Neuronal stem cell (in vitro differentiated cells): Measurements from ENCODE around the gene SIX5.
"Not testable (repeated sequence)": the region's sequence is repeated elsewhere in the genome, so short reads cannot be mapped to it uniquely, and the experiment has no call there.

Source experiments
- DNase-seq: peaks from one replicate; pipeline ENCODE4 v3.0.0-alpha.2; 2013; ENCODE audit warnings: low spot score
- H2AFZ ChIP-seq: one replicate; pipeline ENCODE4 v1.6.1; 2013; ENCODE audit warnings: mild to moderate bottlenecking, low read length, inconsistent platforms
- H2AK5ac ChIP-seq: 2 replicates; pipeline ENCODE4 v1.6.1; 2013; ENCODE audit warnings: low read depth, mild to moderate bottlenecking, inconsistent platforms, low read length, moderate library complexity, mixed read lengths
- H2BK120ac ChIP-seq: 2 replicates; pipeline ENCODE4 v1.6.1; 2013; ENCODE audit warnings: low read depth, mild to moderate bottlenecking, inconsistent platforms, low read length, moderate library complexity, mixed read lengths
- H2BK12ac ChIP-seq: one replicate; pipeline ENCODE4 v1.6.1; 2013; ENCODE audit warnings: low read length, inconsistent platforms
- H2BK15ac ChIP-seq: 2 replicates; pipeline ENCODE4 v1.6.1; 2013; ENCODE audit warnings: mild to moderate bottlenecking, low read length, inconsistent platforms, mixed read lengths
- H2BK5ac ChIP-seq: one replicate; pipeline ENCODE4 v1.6.1; 2013; ENCODE audit warnings: inconsistent platforms, mild to moderate bottlenecking, low read length, moderate library complexity
- H3K14ac ChIP-seq: one replicate; pipeline ENCODE4 v1.6.1; 2013; ENCODE audit warnings: low read length, inconsistent platforms
- H3K18ac ChIP-seq: 2 replicates; pipeline ENCODE4 v1.6.1; 2013; ENCODE audit warnings: low read length, inconsistent platforms
- H3K23ac ChIP-seq: 2 replicates; pipeline ENCODE4 v1.6.1; 2013; ENCODE audit warnings: low read depth, mild to moderate bottlenecking, mixed read lengths, low read length, inconsistent platforms; ENCODE audit not compliant: poor library complexity
- H3K27ac ChIP-seq: replicated peaks from 3 replicates; pipeline ENCODE4 v1.5.1; 2013; ENCODE audit warnings: low read length, inconsistent platforms
- H3K27me3 ChIP-seq, 3 experiments: 2 replicates each; pipeline ENCODE4 v1.6.1; 2013; ENCODE audit warnings: low read length in 3 of 3, mild to moderate bottlenecking in 2 of 3, inconsistent platforms in 1 of 3, low read depth in 1 of 3, mixed read lengths in 1 of 3, moderate library complexity in 1 of 3; ENCODE audit not compliant: control insufficient read depth in 3 of 3, insufficient read depth in 3 of 3
- H3K36me3 ChIP-seq, 2 donors: replicated peaks in 1 of 2; 2 replicates each; pipeline ENCODE4 v1.6.1; 2013; ENCODE audit warnings: low read length in 2 of 2; ENCODE audit not compliant: control insufficient read depth in 2 of 2, insufficient read depth in 2 of 2
- H3K4ac ChIP-seq: 2 replicates; pipeline ENCODE4 v1.6.1; 2013; ENCODE audit warnings: inconsistent platforms, mild to moderate bottlenecking, low read length, moderate library complexity
- H3K4me1 ChIP-seq, 2 donors: 1 replicate in 1 of 2; 2 replicates in 1 of 2; pipeline ENCODE4 v1.6.1; 2013; ENCODE audit warnings: low read length in 2 of 2, low read depth in 1 of 2; ENCODE audit not compliant: control insufficient read depth in 2 of 2, insufficient read depth in 1 of 2
- H3K4me2 ChIP-seq: one replicate; pipeline ENCODE4 v1.6.1; 2013; ENCODE audit warnings: mild to moderate bottlenecking, low read length, inconsistent platforms; ENCODE audit not compliant: insufficient read depth, poor library complexity, severe bottlenecking
- H3K4me3 ChIP-seq, 2 donors: 2 replicates each; pipeline ENCODE4 v1.5.1; 2013; ENCODE audit warnings: low read length in 2 of 2, mild to moderate bottlenecking in 2 of 2, inconsistent platforms in 1 of 2, moderate library complexity in 1 of 2
- H3K79me1 ChIP-seq: one replicate; pipeline ENCODE4 v1.6.1; 2013; ENCODE audit warnings: low read depth, mild to moderate bottlenecking, inconsistent platforms, low read length, moderate library complexity
- H3K9ac ChIP-seq: one replicate; pipeline ENCODE4 v1.6.1; 2013; ENCODE audit warnings: mild to moderate bottlenecking, low read depth, low read length, inconsistent platforms; ENCODE audit not compliant: poor library complexity
- H3K9me3 ChIP-seq, 2 donors: replicated peaks in 1 of 2; 2 replicates each; pipeline versions ENCODE3 to v1.6.1; 2013; ENCODE audit warnings: low read length in 2 of 2, mild to moderate bottlenecking in 2 of 2, inconsistent platforms in 1 of 2, low read depth in 1 of 2, mixed read lengths in 1 of 2, moderate library complexity in 1 of 2; ENCODE audit not compliant: control insufficient read depth in 2 of 2, insufficient read depth in 1 of 2
- H4K8ac ChIP-seq: one replicate; pipeline ENCODE4 v1.6.1; 2013; ENCODE audit warnings: low read depth, mild to moderate bottlenecking, inconsistent platforms, low read length, moderate library complexity
- H4K91ac ChIP-seq: one replicate; pipeline ENCODE4 v1.6.1; 2013; ENCODE audit warnings: low read length, low read depth, mild to moderate bottlenecking, inconsistent platforms; ENCODE audit not compliant: poor library complexity
- WGBS, 2 donors: extraction: QIAGEN DNeasy Blood & Tissue Kit; methylation state at CpG; one replicate each; pipeline ENCODE4 v1.1.7; 2013; ENCODE audit warnings: missing lambda C conversion rate in 2 of 2, mixed read lengths in 1 of 2; ENCODE audit not compliant: insufficient read length in 2 of 2, insufficient replicate concordance in 1 of 2; ENCODE audit errors: extremely low coverage in 2 of 2; 5-methylcytosine and 5-hydroxymethylcytosine counted together

SIX5 gene

DNA sequence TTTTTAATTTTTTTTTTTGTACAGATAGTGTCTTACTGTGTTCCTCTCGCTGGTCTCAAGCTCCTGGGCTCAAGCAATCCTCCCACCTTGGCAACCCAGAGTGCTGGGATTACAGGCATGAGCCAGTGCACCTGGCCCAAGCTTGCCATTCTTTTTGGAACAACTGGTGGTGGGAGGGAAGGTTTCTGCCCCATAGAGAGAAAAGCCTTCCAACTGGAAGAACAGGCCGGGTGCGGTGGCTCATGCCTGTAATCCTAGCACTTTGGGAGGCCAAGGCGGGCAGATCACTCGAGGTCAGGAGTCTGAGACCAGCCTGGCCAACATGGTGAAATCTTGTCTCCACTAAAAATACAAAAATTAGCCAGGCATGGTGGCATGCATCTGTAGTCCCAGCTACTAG, 30.5 kb upstream of the SIX5 start:
- not testable (repeated sequence) for H2AFZ ChIP-seq, H2BK120ac ChIP-seq, H3K79me1 ChIP-seq, DNase-seq, H3K14ac ChIP-seq, H4K91ac ChIP-seq, H2BK12ac ChIP-seq, H3K23ac ChIP-seq, H2BK5ac ChIP-seq, H3K18ac ChIP-seq, H3K27me3 ChIP-seq, H3K4ac ChIP-seq, H3K4me2 ChIP-seq, H4K8ac ChIP-seq, H3K4me1 ChIP-seq, H3K4me3 ChIP-seq, H3K9ac ChIP-seq, H3K9me3 ChIP-seq, H3K27ac ChIP-seq, H2AK5ac ChIP-seq, H2BK15ac ChIP-seq, H3K36me3 ChIP-seq
- WGBS, 2 donors, result no CpG with 5 or more reads among the region's 5 CpGs

DNA sequence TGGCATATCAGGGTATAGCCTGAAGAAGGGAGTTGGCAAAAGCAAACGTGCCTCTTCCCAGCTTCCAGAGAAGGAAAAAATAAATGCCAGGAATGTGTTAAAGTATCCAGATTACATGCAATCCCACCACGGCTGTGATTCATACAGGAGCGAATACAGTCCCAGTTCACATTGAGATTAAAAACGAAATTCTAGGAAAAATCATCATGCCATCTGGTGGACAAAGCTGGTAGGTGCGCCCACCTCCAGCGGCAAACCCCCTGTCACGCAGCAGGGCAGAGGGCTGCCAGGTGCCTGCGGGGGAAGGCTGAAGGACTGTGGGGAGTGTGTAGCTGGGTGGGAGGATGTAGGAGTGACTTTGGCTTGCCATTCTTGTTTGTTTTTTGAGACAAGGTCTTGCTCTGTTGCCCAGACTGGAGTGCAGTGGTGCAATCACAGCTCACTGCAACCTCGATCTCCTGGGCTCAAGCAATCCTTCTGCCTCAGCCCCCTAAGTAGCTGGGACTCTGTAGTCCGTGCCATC, 30.0 kb upstream of the SIX5 start:
- Histone ChIP-seq H2BK15ac (no peak overlapping the region), H3K4me1 (peaks cover 4 to 5% of the 10 kb centered on the region in 2 donors), H2BK5ac (no peak overlapping the region), H2BK120ac (no peak overlapping the region), H3K18ac (no peak overlapping the region), H3K4ac (no peak overlapping the region), H3K79me1 (no peaks in the 10 kb centered on the region), H4K8ac (no peak overlapping the region), H3K4me3 (no peak overlapping the region), H2AK5ac (no peak overlapping the region), H2AFZ (peak overlapping the region; percentile 58), H3K36me3 (no peaks in the 10 kb centered on the region), H3K4me2 (no peak overlapping the region), H3K27ac (no peak overlapping the region), H3K27me3 (peaks cover 0 to 3% (median 0%) of the 10 kb centered on the region in 3 experiments), H3K9me3 (no peaks in the 10 kb centered on the region), H3K14ac (no peak overlapping the region), H3K23ac (no peak overlapping the region), H2BK12ac (no peak overlapping the region), H3K9ac (no peak overlapping the region), H4K91ac (no peak overlapping the region)
- no CpG with 5 or more reads among the region's 10 CpGs for WGBS, 2 donors
- no peak for DNase-seq

DNA sequence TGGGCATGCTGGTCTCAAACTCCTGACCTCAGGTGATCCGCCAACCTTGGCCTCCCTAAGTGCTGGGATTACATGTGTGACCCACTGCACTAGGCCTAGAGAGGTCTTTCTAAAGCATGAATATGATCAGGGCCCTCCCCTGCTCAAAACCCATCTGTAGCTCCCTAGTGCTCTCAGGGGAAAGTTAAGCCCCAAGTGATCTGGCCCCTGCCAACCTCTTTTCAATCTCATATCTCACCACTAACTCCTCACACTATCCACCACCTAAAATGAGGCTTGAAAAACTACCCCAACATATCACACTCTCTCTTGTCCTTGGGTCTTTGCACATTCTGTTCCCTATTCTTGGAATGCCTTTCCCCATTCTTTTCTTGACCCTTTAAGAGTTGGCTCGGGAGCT, 25.6 kb upstream of the SIX5 start:
- peaks cover 9 to 15% of the 10 kb centered on the region in 2 donors for H3K36me3 ChIP-seq

DNA sequence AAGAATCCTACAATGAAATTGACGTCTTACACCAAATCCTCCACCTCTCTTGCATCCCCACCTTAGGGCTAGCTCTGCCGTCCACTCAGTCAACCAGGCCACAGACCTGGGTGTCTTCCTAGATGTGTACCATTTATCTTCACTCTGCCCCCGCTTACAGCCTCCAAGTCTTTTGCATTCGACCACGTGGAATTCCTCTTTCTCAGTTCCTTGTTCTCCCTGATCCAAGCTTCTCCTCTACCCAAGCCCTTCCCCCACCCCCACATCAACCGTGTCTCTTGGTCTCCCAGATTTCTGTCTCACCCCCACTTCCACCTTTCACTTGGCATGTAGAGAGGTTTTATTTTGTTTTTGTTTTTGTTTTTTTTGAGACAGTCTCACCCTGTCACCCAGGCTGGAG, 24.8 kb upstream of the SIX5 start:
- Histone ChIP-seq H3K14ac (no peak overlapping the region), H4K91ac (no peak overlapping the region), H3K18ac (no peak overlapping the region), H2BK120ac (no peak overlapping the region), H3K27ac (no peak overlapping the region), H3K9ac (no peak overlapping the region), H3K4me1 (peaks cover 14 to 17% of the 10 kb centered on the region in 2 donors), H3K4ac (no peak overlapping the region), H3K27me3 (no peaks in the 10 kb centered on the region), H3K79me1 (peaks cover 15% of the 10 kb centered on the region), H2BK12ac (no peak overlapping the region), H3K4me2 (no peak overlapping the region), H2BK15ac (no peak overlapping the region), H3K4me3 (no peak overlapping the region), H2BK5ac (no peak overlapping the region), H3K36me3 (peaks cover 15 to 22% of the 10 kb centered on the region in 2 donors), H3K23ac (no peak overlapping the region), H3K9me3 (no peaks in the 10 kb centered on the region), H4K8ac (no peak overlapping the region), H2AFZ (peak overlapping the region; percentile 51), H2AK5ac (no peak overlapping the region)
- DNase-seq, result no peak
- no CpG with 5 or more reads among the region's 6 CpGs for WGBS, 2 donors

More for the DNA sequence above, 25.6 kb upstream of the SIX5 start:
- Histone ChIP-seq H3K4ac (no peak overlapping the region), H3K9me3 (no peaks in the 10 kb centered on the region), H2BK5ac (no peak overlapping the region), H3K4me1 (peaks cover 15 to 20% of the 10 kb centered on the region in 2 donors), H2BK15ac (no peak overlapping the region), H3K9ac (no peak overlapping the region), H3K27me3 (no peaks in the 10 kb centered on the region), H2AFZ (no peak overlapping the region), H3K4me2 (no peak overlapping the region), H3K27ac (no peak overlapping the region), H4K8ac (no peak overlapping the region), H2AK5ac (no peak overlapping the region), H3K4me3 (no peak overlapping the region), H3K23ac (no peak overlapping the region), H4K91ac (no peak overlapping the region), H3K18ac (no peak overlapping the region), H2BK12ac (no peak overlapping the region), H3K14ac (no peak overlapping the region), H3K79me1 (peaks cover 15% of the 10 kb centered on the region), H2BK120ac (no peak overlapping the region)
- WGBS, 2 donors, result no CpG with 5 or more reads among the region's 2 CpGs
- DNase-seq, result no peak
